Endodermal cell (in vitro differentiated cells): Measurements from ENCODE around the gene SLC4A5. TPM values are rescaled to one million over a fixed set of nuclear protein-coding genes. Genes with fewer than 3 reads are reported as not detected.

Experiments
- DNase-seq: peaks from one replicate; pipeline ENCODE4 v3.0.0-alpha.2; 2017
- H3K27ac ChIP-seq: 2 replicates; pipeline ENCODE4 v1.5.1; 2013; ENCODE audit warnings: mild to moderate bottlenecking, low read depth, low read length, moderate library complexity
- H3K27me3 ChIP-seq: 2 replicates; pipeline ENCODE4 v1.6.1; 2013; ENCODE audit warnings: mild to moderate bottlenecking, low read length, moderate library complexity; ENCODE audit not compliant: insufficient read depth, control insufficient read depth, poor library complexity, severe bottlenecking
- H3K36me3 ChIP-seq: 2 replicates; pipeline ENCODE4 v1.7.0; 2013; ENCODE audit warnings: mild to moderate bottlenecking, low read length, moderate library complexity; ENCODE audit not compliant: control insufficient read depth, insufficient read depth
- H3K4me1 ChIP-seq: one replicate; pipeline ENCODE4 v1.7.0; 2013; ENCODE audit warnings: low read length; ENCODE audit not compliant: control insufficient read depth, insufficient read depth
- H3K4me3 ChIP-seq: 2 replicates; pipeline ENCODE4 v1.5.1; 2013; ENCODE audit warnings: mild to moderate bottlenecking, low read length, moderate library complexity
- H3K9ac ChIP-seq: 2 replicates; pipeline ENCODE4 v1.6.1; 2013; ENCODE audit warnings: mild to moderate bottlenecking, low read length, moderate library complexity; ENCODE audit not compliant: poor library complexity, severe bottlenecking; ENCODE audit errors: extremely low read depth
- H3K9me3 ChIP-seq: 2 replicates; pipeline ENCODE4 v1.6.1; 2013; ENCODE audit warnings: mild to moderate bottlenecking, low read length, moderate library complexity; ENCODE audit not compliant: control insufficient read depth
- H3K27ac Mint-ChIP-seq: 2 replicates; pipeline ENCODE4 v1.8.0; 2020; ENCODE audit warnings: mixed read lengths
- H3K27me3 Mint-ChIP-seq: 2 replicates; pipeline ENCODE4 v1.8.0; 2021; ENCODE audit warnings: mild to moderate bottlenecking, mixed read lengths; ENCODE audit not compliant: insufficient read depth
- H3K36me3 Mint-ChIP-seq: 2 replicates; pipeline ENCODE4 v1.8.0; 2020; ENCODE audit warnings: low read depth, mixed read lengths
- H3K4me1 Mint-ChIP-seq: 2 replicates; pipeline ENCODE4 v1.8.0; 2020; ENCODE audit warnings: mixed read lengths
- H3K4me3 Mint-ChIP-seq: 2 replicates; pipeline ENCODE4 v1.8.0; 2020; ENCODE audit warnings: mild to moderate bottlenecking, moderate library complexity, mixed read lengths
- H3K9me3 Mint-ChIP-seq: 2 replicates; pipeline ENCODE4 v1.8.0; 2020; ENCODE audit warnings: mild to moderate bottlenecking, mixed read lengths
- WGBS, 2 experiments: methylation state at CpG; one replicate each; pipeline versions ENCODE4 v1.1.5 to v1.1.7; 2013; ENCODE audit warnings: missing lambda C conversion rate in 2 of 2, mixed read lengths in 1 of 2; ENCODE audit not compliant: insufficient coverage in 1 of 2, insufficient read length in 1 of 2; 5-methylcytosine and 5-hydroxymethylcytosine counted together
- total RNA-seq, 2 donors: library from RNA; stranded (reverse); fragmentation: NEBNext Ultra II Directional in 1 of 2; extraction: Animal tissue kit (Norgen Biotek cat#: 25700) in 1 of 2; gene quantifications; 2 replicates in 1 of 2; 3 replicates in 1 of 2; pipeline ENCODE4 v1.2.1, GENCODE V29; 2021
- TF ChIP-seq, protein P1 (sequence below): fragments of 200-600 bp; sonication (generic); conservative IDR thresholded peaks from 2 replicates; pipeline ENCODE4 v1.5.0; 2021; ENCODE audit warnings: antibody characterized with exemption, mild to moderate bottlenecking

The SLC4A5 gene
- total RNA-seq, 2 donors from 2014 or later: 2.5 to 3.7 TPM

- no peak overlapping the region for H3K27ac ChIP-seq
- Mint-ChIP-seq H3K9me3 (no peaks in the 10 kb centered on the region), H3K36me3 (peaks cover 63% of the 10 kb centered on the region), H3K4me3 (no peak overlapping the region), H3K27ac (no peak overlapping the region), H3K27me3 (no peaks in the 10 kb centered on the region), H3K4me1 (peaks cover 19% of the 10 kb centered on the region)
- no peak for DNase-seq
- no peaks in the 10 kb centered on the region for H3K9me3 ChIP-seq
- H3K36me3 ChIP-seq: peaks cover 82% of the 10 kb centered on the region
- peaks cover 13% of the 10 kb centered on the region for H3K4me1 ChIP-seq
- WGBS, 2 experiments: 93 to 100% methylated on average over 2 to 7 of the region's 7 CpGs
- TF ChIP-seq, protein P1, sequence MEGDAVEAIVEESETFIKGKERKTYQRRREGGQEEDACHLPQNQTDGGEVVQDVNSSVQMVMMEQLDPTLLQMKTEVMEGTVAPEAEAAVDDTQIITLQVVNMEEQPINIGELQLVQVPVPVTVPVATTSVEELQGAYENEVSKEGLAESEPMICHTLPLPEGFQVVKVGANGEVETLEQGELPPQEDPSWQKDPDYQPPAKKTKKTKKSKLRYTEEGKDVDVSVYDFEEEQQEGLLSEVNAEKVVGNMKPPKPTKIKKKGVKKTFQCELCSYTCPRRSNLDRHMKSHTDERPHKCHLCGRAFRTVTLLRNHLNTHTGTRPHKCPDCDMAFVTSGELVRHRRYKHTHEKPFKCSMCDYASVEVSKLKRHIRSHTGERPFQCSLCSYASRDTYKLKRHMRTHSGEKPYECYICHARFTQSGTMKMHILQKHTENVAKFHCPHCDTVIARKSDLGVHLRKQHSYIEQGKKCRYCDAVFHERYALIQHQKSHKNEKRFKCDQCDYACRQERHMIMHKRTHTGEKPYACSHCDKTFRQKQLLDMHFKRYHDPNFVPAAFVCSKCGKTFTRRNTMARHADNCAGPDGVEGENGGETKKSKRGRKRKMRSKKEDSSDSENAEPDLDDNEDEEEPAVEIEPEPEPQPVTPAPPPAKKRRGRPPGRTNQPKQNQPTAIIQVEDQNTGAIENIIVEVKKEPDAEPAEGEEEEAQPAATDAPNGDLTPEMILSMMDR: no peak
- no peak overlapping the region for H3K4me3 ChIP-seq
- no peaks in the 10 kb centered on the region for H3K27me3 ChIP-seq
- no peak overlapping the region for H3K9ac ChIP-seq
Observed at GRCh38 chr2:74369976-74370375, 26.8 kb upstream of the SLC4A5 start.

- Histone ChIP-seq H3K36me3 (peaks cover 95% of the 10 kb centered on the region), H3K9ac (no peak overlapping the region), H3K4me3 (no peak overlapping the region), H3K27me3 (no peaks in the 10 kb centered on the region), H3K4me1 (peaks cover 6% of the 10 kb centered on the region), H3K9me3 (no peaks in the 10 kb centered on the region), H3K27ac (no peak overlapping the region)
- Mint-ChIP-seq H3K27me3 (no peaks in the 10 kb centered on the region), H3K4me1 (peaks cover 13% of the 10 kb centered on the region), H3K4me3 (no peak overlapping the region), H3K27ac (no peak overlapping the region), H3K36me3 (peaks cover 77% of the 10 kb centered on the region), H3K9me3 (no peaks in the 10 kb centered on the region)
- no peak for DNase-seq
- 95 to 100% methylated on average over 5 of the region's 5 CpGs for WGBS, 2 experiments
- TF ChIP-seq, protein P1: no peak
Observed at GRCh38 chr2:74368499-74368898, 25.3 kb upstream of the SLC4A5 start.

DNA sequence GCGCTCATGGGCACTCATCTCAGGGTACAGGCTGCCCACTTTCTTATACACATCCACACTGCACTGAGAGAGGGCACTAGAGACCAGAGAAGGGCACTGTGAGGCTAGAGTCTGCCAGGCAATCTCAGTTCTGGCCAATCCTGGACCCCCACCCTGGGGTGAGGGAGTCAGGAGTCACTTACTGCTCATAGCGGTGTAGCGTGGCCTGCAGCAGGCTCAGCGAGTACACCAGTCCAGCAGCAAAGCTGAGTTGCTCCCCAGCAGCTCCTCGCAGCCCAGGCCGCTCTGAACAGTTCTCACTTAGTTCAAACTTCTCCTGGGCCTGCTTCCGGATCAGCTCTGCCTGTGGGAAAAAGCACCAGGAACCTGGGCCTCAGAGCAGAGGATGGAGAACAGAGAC, 24.6 kb upstream of the SLC4A5 start:
- H3K9me3 Mint-ChIP-seq: no peaks in the 10 kb centered on the region
- no peak for DNase-seq
- Histone ChIP-seq H3K9me3 (no peaks in the 10 kb centered on the region), H3K4me1 (no peaks in the 10 kb centered on the region), H3K9ac (no peak overlapping the region), H3K36me3 (peaks cover 100% of the 10 kb centered on the region), H3K27me3 (no peaks in the 10 kb centered on the region), H3K4me3 (no peak overlapping the region), H3K27ac (no peak overlapping the region)
- H3K27me3 Mint-ChIP-seq: no peaks in the 10 kb centered on the region
- WGBS, 2 experiments: 91 to 98% methylated on average over 6 to 7 of the region's 7 CpGs
- H3K27ac Mint-ChIP-seq: no peak overlapping the region
- H3K36me3 Mint-ChIP-seq: peaks cover 83% of the 10 kb centered on the region
- TF ChIP-seq, protein P1: no peak
- peaks cover 8% of the 10 kb centered on the region for H3K4me1 Mint-ChIP-seq
- H3K4me3 Mint-ChIP-seq: no peak overlapping the region
